NCI-H1930 (cell line): Measurements from ENCODE around the gene RAD51B.

ENCODE experiments used
- DNase-seq, 2 experiments: peaks; one replicate each; lab custom pipeline; 2025; lab: John Stamatoyannopoulos, UW

RAD51B gene

DNA sequence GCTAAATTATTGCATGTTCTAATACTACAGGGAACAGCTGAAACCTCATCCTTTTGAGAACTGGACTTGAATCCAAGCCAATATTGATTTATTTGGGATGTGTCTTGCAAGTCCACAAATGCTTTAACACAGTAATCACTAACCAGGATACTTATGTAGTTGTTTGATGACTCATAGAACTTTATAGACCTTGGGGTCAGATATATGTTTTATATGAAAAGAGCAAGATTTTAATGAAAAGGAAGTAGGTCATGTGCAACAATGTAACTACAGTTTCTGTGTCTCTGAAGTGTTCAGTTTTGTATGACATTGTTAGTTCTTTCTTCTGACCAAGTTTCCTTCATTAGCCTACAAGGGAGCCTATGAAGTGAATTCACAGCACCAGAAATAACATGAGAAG is 621.2 kb downstream of the RAD51B start:
- no peak for DNase-seq

- no peak for DNase-seq
Measured at GRCh38 chr14:68441542-68441941, 622.0 kb downstream of the RAD51B start.

GRCh38 chr14:68442828-68443629 is 623.5 kb downstream of the RAD51B start:
- DNase-seq, result no peak

- no peak for DNase-seq
Measured at GRCh38 chr14:68444449-68445168, 625.0 kb downstream of the RAD51B start.

GRCh38 chr14:68446243-68447040 is 626.9 kb downstream of the RAD51B start:
- no peak for DNase-seq

DNA sequence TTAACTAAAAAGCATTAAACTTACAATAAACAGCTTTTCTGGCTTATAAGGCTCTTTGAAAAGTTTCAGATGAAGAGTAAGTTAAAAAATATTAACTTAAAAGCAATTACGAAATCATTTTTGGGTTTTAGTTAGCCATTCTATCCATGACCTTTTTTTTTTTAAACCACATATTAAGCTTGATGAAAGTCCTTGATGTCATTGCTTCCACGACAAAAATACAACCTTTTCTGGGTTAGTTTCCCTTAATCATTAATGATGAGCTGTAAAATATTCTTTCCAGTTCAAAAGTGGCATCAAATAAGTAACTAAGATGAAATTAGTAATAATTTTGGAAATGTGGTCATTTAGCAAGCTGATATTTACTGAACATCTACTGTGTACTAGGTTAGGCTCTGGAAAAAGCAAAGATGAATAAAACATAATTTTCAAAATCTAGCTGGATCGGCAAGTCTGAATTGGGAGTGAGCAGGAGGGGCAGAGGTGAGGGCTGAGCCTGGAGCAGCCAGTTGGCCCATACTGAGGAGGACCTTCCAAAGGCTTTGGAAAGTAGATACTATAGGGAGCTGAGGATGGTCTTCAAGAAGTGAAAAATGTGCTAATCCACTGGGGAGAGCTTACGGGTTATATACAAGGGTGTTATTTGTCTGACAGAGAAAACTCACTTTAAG is 628.1 kb downstream of the RAD51B start:
- DNase-seq, result no peak

DNA sequence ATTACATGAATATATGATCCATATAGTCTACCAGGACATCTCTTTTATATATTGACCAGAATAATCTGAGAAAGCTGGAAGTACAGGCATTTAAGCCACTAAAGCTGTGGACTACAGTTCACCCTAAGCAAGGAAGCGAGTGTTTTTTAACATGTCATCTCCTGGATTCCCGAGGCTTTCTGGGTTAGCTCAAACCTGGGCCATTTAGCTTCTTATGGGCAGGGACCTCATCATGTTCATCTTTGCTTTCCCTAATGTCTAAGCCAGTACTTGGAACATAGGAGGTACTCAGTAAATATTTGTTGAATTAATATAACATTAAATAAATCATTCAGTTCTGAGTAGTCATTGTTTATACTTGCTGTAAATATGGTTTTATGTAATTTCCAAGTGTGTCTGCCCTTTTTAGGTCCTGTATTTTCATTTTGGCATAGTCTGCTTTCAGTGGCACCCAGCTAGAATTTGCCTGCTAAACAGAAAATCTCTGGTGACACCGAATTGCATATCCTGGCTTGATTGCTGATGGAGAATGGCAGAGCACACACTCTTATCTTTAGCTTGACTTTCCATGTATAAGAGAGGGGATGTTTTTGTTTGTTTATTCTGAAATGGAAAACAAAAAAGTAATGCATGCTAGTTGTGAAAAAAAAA is 628.8 kb downstream of the RAD51B start:
- no peak for DNase-seq

DNA sequence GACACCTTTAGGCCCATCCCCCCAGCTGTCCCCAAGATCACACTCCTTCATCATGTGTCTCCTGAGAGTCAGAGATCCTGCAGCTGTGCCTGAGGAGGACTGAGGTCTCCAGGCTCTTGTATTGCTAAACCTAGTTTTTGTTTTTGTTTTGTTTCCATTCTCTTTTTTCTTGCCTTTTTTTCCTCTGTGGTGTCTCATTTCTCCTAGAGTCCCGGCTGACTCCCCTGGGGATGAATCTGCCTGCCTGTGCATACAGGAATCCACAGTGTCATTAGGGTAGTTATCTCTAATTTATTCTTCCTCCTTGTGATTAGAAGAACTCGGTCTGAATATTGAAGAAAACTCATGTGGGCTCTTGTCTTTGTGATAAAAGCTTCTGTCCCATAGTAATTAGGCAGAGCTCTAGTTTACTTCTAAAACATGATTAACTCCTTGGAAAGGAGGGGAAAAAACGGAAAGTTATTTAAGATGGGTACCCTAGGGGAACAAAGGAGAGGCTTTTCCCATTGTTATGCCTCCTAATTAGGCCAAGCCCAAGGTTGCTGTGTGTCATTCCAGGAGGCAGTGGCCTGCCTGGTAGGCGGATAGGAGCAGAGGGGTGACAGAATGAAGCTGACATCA is 630.1 kb downstream of the RAD51B start:
- no peak for DNase-seq

DNA sequence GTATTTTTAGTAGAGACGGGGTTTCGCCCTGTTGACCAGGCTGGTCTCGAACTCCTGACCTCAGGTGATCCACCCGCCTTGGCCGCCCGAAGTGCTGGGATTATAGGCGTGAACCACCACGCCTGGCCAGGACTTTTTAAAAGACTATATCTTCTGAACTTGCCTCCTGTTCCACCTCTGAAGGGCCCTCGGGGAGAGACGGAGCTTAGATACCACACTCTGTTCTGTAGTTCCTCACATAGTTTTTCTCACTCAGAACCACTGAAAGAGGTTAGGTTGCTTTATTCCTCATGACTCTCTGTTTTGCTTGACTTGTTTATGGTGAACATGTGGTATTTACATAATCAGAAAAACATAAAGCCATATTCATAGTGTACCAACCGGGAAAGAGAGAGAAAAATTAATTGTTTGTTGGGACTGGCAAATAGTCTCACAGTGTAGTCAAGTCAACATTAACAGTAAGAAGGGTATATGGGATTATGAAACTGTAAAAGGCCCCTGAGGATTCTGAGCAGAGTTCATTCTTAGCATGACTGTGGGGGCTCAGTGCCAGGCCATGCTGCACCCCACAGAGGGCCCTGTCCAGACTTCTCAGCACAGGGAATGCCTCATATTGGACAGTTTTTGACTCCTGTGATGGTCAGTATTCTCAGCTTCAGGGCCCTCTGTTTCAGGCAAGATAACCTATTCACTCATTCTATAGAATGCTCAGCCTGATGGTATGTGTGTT is 631.0 kb downstream of the RAD51B start:
- DNase-seq, result no peak

GRCh38 chr14:68451696-68452373 is 632.3 kb downstream of the RAD51B start:
- DNase-seq, result no peak

GRCh38 chr14:68458253-68458652 is 638.7 kb downstream of the RAD51B start:
- DNase-seq, result no peak

GRCh38 chr14:68458840-68459469 is 639.4 kb downstream of the RAD51B start:
- peak in 1 of 2 experiments; percentile 27 for DNase-seq

- DNase-seq, result no peak
Measured at GRCh38 chr14:68459480-68460136, 640.0 kb downstream of the RAD51B start.

DNA sequence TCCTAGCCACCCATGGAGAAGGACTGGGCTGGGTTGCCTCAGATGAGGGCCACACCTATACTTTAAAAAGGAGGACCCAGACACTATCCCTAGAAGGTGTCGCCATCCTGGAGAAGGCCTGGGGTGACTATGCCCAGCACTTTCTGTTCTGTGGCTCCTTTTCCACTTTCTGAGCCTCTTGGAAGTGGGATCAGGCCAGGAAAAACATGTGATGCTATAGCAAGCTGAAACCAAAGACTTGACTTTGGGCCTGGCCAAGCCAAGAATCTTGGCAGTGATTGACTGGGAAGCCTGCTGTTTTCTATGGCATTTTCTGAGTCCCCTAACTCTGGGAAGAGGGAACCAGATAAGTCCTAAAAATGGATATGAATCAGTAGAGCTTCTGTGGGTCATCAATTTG is 641.0 kb downstream of the RAD51B start:
- DNase-seq, result no peak

DNA sequence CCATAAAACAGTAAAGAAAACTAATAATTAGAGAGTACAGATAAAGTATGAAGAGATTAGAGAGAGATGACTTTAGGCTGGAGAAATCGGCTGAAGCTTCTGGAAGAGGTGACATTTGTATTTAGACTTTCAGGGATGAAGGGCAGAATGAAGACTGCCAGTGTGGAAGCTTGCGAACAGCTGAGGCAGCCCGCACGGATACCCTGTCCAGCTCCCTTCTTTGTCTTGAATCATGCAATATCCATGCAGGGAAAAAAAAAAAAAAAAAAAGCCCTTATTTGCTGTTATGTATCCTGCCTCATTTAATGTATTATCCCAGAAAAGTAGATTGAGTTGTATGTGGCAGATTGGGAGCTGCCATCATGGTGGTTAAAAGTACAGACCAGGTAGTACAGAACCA is 641.5 kb downstream of the RAD51B start:
- no peak for DNase-seq

- DNase-seq, result no peak
Measured at GRCh38 chr14:68462683-68463082, 643.1 kb downstream of the RAD51B start.

GRCh38 chr14:68463299-68463698 is 643.7 kb downstream of the RAD51B start:
- no peak for DNase-seq

GRCh38 chr14:68463705-68464374 is 644.3 kb downstream of the RAD51B start:
- DNase-seq, result no peak
